NCI-H2029 (cell line): ENCODE results near the gene ZNF835.

Source experiments
- DNase-seq: peaks from one replicate; lab custom pipeline; 2025; lab: John Stamatoyannopoulos, UW

ZNF835 gene

DNA sequence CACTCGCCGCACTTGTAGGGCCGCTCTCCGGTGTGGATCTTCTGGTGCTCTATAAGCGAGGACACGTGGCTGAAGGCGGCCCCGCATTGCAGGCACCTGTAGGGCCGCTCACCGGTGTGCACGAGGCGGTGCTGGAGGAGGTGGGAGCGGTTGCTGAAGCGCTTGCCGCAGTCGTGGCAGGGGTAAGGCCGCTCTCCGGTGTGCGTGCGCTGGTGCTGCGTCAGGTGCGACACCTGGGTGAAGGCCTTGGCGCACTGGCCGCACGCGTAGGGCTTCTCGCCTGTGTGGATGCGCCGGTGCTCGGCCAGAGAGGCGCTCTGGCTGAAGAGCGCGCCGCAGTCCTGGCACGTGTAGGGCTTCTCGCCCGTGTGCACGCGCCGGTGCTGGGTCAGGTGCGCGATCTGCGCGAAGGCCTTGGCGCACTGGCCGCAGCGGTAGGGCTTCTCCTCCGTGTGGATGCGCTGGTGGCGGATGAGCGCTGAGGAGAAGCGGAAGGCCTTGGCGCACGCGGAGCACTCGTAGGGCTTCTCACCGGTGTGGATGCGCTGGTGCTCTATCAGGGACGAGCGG lies 7.5 kb downstream of the ZNF835 start:
- DNase-seq = no peak

DNA sequence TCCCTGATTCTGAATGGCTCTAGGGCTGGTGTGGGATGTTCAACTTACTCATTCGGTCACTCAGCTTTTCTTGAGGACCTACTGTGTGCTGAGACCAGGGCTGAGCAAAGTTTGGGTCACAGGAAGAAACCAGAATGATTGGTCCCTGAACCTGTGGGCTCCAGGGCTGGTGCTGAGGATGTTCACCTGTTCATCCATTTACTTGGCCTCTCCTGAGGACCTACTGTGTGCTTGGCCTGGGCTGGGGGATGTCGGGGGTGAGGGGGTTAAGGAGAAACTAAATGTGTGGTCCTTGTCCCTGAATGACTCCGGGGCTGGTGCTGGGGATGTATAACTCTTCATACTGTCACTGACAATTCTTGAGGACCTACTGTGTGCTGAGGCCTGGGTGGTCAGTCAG lies 10.3 kb downstream of the ZNF835 start:
- no peak for DNase-seq

DNA sequence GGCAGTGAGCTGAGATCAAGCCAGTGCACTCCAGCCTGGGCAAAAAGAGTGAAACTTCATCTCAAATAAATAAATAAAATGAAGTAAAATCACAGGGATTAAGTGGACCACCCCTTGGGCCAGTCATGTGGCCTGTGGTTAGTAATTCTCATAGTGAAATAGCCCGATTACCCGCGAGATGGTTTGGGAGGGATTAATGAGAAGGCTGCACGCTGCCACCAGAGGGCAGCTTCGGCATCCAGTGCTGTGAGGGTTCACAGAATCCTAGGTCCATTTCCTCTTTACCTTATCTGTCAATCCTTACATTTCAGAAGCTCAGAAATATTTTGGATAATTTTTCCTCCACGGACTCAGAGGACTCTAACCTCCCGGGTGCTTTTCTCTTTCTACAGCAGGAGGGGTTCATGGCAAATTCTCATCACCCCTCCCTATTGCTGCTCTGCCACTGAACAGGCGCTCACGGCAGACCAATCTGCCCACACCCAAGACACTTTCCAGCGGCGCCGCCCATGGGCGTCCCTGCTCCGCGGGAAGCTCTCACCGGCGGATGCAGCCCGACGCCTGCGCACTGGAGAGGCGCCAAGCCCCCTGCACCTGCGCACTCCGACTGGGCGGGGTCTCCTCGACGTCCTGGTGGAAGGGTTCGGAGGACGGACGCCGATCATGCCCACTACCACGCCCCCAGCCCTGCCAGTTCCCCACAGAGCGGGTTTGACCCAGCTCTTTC lies 11.0 kb downstream of the ZNF835 start:
- no peak for DNase-seq

DNA sequence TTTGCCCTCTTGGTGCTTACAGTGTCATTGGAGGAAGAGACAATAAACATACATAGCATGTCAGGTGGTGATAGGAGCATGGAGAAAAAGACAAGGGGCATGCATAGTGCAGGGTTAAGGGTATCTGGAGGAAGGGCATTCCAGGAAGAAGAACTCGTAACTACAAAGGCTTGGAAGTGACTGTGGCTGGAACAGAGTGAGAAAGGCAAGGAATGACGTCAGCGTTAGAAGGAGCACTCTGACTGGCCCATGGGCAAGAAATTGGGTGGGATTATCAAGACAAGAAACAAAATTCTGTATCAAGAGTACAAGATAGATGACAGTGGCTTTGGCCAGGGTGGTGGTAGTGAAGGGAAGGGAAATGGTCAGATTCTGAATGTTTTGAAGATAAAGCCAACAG lies 17.4 kb downstream of the ZNF835 start:
- no peak for DNase-seq

DNA sequence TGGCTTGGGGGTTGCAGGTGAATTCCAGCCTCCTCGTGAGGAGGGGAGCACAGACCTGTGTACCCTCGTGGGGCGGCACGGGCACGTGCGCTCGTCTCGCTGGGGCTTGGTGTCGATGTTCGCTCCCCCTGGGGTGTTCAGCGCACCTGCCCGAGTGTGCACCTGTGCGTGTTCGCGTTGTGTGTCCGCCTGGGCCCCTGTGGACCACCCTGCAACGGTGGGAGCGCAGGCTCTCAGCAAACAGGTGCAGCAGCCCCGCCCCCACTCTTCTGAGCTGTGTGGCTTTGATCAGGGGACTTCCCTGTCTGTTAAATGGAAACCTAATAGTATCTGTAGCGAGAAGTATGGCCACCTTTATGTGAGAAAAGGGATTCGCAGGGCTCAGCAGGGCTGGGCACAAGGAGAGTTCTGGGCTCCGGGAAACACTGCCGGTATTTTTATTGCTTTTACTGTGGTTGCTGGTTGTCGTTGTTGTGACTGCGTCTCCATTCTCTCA lies 28.0 kb downstream of the ZNF835 start:
- no peak for DNase-seq

DNA sequence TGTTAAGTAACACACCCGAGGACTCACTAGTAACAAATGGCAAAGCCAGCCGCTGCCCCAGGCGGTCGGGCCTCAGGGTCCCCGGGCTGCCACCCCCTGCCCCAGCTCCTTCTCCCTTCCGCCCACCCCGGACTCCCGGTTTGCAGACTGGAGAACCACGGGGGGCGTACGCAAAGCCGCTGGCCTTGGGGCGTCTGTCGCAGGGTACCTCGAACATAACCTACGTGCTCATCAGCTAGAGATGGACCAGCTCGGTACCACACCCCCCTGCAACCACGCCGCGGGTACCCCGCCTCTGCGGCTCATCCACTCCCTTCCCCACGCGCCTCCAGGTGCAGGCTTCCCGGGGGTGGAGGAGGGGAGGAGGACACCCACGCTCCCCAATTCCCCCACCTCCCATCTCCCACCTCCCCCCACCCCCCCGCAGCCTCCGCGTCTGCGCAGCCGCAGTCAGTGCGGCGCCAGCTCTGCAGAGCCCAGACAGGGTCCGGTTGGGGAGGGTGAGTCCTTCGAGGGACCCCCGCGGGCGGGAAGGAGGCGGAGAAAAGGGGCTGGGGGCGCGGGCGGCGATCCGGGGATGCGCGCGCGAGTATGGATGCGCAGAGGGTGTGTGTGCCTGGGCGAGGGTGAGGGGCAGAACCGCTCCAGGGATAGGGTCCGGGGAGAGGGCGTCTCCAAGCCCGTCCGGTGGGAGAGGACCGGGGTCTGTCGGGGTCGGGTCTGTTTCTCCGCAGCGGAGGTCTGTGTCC lies 28.7 kb downstream of the ZNF835 start, which contains the start of gene SMIM17:
SMIM17 (plus strand) TSS at position 449 of the 749 bp plus-strand sequence. CDS start 2,509 bp downstream, outside the sequence.
- no peak for DNase-seq

DNA sequence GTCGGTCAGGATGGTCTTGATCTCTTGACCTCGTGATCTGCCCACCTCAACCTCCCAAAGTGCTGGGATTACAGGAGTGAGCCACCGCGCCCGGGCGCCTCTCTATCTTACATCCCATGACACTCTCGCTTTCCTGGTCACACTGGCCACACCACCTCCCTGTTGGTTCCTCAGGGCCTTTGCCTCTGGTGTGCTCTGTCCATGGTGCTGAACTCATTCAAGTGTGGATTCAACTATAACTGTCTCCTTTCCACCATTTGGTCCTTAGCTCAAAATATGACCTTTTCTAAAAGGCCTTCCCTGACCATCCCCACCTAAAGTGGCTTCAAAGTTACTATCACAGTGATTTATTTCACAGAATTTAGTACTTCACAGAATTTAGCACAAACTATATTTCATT lies 32.3 kb downstream of the ZNF835 start:
- DNase-seq = no peak

DNA sequence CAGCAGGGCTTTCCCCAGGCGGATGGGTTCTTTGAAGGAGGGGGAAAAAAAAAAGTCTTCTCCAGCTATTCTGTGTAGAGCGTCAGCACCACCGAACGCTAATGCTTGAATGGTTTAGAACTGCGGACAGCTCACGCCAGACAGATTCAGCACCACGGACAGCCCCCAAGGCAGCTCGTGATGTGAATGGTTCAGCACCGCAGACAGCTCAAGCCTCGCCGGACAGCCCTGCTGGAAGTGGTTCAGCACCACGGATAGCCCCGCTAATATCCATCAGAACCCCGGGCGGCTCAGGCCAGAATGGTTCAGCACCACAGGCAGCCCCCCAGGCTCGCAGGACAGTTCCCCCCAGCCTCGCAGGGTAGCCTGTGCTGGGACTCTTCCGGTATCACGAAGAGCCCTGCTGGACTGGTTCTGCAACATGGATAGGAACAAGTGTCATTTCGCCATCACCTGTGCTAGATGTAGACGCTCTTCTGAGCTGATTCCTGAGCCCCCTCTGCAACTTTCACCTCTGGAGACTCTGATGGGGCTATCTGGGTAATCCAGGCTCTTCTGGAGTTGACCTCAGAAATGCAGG lies 33.5 kb downstream of the ZNF835 start:
- no peak for DNase-seq

DNA sequence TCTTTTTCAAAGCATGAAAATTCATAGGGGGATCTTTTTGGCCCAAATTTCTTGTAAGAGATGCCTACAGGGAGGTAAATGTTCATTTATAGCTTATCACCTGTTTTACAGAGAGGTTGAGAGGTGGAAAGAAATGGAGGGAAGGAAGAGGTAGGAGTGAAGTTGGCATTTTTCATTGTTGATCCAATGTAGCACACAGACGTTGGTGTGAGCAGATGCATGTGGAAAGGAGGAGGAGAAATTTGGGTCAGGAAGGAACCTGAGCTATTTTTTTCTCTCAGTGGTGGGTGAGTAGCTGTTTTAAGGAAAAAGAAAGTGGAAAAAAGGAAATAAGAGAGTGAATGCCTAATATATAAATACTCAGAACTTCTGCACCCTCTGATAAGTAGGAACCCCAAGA lies 38.5 kb downstream of the ZNF835 start:
- no peak for DNase-seq

DNA sequence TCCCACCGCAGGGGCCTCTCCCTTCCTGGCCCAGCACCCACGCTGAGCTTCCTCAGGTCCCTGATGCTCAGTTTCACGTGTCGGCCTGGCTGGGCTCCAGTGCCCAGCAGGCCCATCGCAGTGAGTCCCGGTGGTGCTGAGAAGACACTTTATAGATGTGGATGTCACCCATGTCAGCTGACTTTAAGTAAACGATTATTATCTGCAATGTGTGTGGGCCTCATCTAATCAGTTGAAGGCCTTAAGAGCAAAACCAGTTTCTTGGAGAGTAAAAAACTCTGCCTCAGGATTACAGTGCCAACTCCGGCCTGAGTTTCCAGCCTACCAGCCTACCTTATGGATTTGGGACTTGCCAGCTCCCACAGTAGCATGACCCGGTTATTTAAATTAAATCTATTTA lies 45.8 kb downstream of the ZNF835 start:
- DNase-seq = no peak

DNA sequence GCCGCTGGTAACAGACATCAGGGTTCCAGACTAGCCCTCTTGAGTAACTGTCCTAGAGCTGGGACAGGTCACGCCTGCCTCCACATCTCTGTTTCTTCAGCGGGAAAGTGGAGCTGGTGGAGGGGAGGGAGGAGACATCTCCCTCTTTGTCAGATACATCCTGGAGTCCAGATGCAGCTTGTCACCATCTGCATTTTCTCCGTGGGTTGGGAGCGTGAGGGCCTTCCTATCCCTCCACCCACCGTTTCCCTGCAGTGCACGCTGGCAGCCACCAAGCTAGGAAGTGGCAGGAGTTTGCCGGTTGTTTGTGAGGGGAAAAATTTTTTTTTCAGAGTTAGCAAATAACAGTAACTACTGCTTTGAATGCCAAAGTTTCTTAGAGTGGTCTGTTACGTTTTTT lies 48.6 kb downstream of the ZNF835 start:
- DNase-seq = no peak

DNA sequence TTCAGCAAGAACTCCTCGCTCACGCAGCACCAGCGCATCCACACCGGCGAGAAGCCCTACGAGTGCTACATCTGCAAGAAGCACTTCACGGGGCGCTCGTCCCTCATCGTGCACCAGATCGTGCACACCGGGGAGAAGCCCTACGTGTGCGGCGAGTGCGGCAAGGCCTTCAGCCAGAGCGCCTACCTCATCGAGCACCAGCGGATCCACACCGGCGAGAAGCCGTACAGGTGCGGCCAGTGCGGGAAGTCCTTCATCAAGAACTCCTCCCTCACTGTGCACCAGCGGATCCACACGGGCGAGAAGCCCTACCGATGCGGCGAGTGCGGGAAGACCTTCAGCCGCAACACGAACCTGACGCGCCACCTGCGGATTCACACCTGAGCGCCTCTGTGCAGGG lies 49.2 kb downstream of the ZNF835 start:
- no peak for DNase-seq

DNA sequence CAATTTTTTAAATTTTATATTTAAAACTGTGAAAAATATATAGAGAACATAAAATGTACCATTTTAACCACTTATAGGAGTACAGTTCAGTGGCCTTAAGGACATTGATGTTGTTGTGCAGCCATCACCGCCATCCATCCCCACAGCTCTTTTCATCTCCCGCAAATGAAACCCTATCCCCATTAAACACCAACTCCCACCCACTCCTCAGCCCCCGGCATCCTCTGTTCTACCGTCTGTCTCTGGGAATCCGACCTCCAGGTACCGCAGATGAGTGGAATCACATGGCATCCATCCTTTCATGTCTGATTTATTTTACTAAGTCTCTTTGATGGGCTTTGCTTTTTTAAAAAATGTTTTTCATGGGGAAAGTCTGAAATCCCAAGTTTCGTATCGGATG lies 52.4 kb downstream of the ZNF835 start:
- no peak for DNase-seq

DNA sequence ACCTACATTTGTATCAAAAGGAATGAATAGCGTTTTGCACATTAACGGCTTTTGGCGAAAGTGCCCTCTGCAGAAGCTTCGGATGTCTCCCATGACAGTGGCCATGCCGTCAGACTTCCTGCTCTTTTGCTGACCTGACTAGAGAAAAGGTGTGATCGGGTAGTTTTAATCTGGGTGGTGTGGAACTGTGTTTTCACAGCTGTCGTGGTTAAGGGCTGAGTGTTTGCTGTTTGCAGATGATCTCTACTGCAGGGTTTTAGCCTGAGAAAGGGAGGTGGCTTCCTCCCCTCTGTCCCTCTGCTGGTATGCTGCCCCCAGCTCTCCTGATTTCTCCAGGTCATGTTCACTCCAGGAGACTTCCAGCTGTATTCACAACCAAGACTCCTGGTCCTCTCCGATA lies 54.0 kb downstream of the ZNF835 start:
- DNase-seq = no peak

DNA sequence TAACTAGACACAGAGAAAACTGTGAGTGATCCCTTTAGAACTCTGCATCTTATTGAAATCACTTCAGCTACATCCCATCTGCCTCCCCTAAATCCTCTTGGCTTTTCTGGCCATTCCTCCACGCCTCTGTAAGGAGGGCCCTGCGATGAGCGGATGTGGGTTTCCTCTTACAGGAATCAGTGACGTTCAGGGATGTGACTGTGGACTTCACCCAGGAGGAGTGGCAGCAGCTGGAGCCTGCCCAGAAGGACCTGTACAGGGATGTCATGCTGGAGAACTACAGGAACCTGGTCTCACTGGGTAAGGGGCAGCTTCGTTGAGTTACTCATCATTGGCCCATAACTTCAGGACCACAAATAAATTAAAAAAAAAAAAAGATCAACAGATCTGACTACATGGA lies 57.9 kb downstream of the ZNF835 start:
- DNase-seq = no peak

DNA sequence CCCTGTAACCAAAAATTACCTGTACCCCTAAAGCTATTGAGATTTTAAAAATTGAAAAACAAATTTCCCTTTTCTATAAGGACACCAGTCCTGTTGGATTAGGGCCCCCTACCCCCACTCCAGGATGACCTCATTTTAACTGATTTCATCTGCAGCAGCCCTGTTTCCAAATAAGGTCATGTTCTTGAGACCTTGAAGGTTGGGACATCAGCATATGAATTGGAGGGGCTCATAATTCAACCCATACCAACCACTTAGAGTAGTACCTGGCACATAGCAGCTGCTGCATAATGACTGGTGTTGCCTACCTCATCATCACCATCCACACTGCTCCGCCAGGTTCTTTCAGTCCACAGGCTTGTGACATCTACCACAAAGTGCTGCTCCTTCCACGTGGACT lies 58.8 kb downstream of the ZNF835 start:
- no peak for DNase-seq
